Activated T-helper 17 cell treated with anti-CD3 and anti-CD28 coated beads, Interleukin-2, amount 50 U/mL, for 72 hours (primary cell): ENCODE measurements around the gene RYR3. TPM values are rescaled to one million over a fixed set of nuclear protein-coding genes. Genes with fewer than 3 reads are reported as not detected.

Source experiments
- ATAC-seq: fragments of 150-1000 bp; cut with Tn5 transposase; replicated peaks from 2 replicates; pipeline ENCODE4 v1.10.0; 2021; ENCODE audit warnings: mild to moderate bottlenecking, moderate library complexity
- H3K27ac Mint-ChIP-seq: one replicate; pipeline ENCODE4 v1.8.0; 2022; ENCODE audit warnings: mixed read lengths
- H3K27me3 Mint-ChIP-seq: one replicate; pipeline ENCODE4 v1.8.0; 2022; ENCODE audit warnings: mixed read lengths
- H3K36me3 Mint-ChIP-seq: one replicate; pipeline ENCODE4 v1.8.0; 2022; ENCODE audit warnings: low read depth, mild to moderate bottlenecking, mixed read lengths
- H3K4me1 Mint-ChIP-seq: one replicate; pipeline ENCODE4 v1.8.0; 2022; ENCODE audit warnings: mixed read lengths
- H3K4me3 Mint-ChIP-seq: one replicate; pipeline ENCODE4 v1.8.0; 2022; ENCODE audit warnings: mild to moderate bottlenecking, mixed read lengths
- H3K9me3 Mint-ChIP-seq: one replicate; pipeline ENCODE4 v1.8.0; 2022; ENCODE audit warnings: mixed read lengths
- total RNA-seq, 2 donors: library from RNA; stranded (reverse); gene quantifications; one replicate each; pipeline ENCODE4 v1.2.3, GENCODE V29; 2022

RYR3 gene
- total RNA-seq, 2 donors from 2014 or later = not detected

- Mint-ChIP-seq H3K4me3 (no peak overlapping the region), H3K9me3 (no peaks in the 10 kb centered on the region), H3K36me3 (no peaks in the 10 kb centered on the region), H3K27me3 (peaks cover 44% of the 10 kb centered on the region), H3K27ac (no peak overlapping the region), H3K4me1 (no peaks in the 10 kb centered on the region)
- no peak for ATAC-seq
Measured at GRCh38 chr15:33304924-33305323, 5.8 kb upstream of the RYR3 start.

DNA sequence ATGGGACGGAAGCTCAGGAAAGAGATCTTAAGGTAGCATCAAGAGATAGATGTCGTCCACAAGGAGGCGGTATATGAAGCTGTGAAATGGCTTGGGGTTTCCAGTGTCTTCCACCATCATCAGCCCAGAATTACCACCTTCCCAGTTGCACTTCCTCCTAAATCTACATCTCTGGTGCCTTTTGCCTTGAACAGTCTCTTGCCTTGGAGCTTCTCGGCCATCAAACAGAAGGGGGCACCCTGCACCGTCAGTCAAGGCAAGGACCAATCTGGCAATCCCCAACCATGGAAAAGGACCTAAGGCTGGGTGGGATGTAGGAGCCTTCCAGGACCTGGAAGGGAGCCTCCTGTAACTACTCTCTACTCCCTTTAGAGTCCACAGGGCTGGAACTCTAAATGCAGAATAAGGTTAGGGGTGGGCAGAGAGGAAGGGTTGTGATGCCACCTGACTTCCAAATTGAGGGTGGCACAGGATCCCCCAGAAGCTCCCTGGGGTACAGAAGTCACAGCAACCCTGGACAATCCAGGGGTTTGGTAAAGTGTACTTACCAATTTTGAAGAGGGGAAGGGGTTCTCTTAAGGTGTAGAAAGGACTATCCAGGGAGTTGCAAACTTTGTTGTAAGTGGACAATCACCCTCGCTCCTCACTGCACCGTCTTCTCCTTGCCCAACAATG lies 1.0 kb upstream of the RYR3 start:
- no peak overlapping the region for H3K27ac Mint-ChIP-seq
- no peak for ATAC-seq

DNA sequence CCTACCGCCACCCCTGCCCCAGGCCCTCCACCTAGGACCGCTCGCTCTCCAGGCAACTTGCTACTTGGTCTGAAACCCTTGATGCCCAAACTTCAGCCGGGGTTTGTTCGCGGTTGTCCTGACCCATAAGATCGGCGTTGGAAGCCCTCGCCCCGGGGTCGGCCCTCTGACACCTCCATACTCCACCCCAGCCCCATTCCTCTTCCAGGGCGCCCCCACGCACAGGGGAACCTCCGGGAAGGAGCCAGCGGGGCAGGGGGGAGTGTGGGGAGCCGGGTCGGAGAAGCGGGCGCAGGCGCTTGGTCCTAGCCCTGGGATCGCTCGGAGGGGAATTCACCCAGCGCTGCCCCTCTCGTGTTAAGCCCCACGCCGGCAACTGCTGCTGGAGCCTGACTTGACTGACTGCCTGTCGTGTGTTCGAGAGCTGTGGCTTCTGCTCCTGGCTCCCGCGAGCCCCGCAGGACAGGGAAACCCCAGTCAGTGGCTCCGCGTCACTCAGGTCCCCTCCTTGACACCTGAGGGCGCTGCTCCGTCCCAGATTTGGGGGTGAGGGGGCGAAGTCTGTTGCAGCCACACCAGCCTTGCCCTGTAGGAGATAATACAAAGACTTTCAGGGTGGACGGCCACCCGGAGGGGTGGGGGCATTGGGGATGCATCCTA lies 675 bp downstream of the RYR3 start:
- H3K4me1 Mint-ChIP-seq = no peaks in the 10 kb centered on the region
- no peaks in the 10 kb centered on the region for H3K36me3 Mint-ChIP-seq
- H3K9me3 Mint-ChIP-seq = no peaks in the 10 kb centered on the region
- ATAC-seq = no peak
- H3K27me3 Mint-ChIP-seq = peaks cover 41% of the 10 kb centered on the region
- H3K4me3 Mint-ChIP-seq = no peak overlapping the region
- H3K27ac Mint-ChIP-seq = no peak overlapping the region

More for the DNA sequence above, 1.0 kb upstream of the RYR3 start:
- Mint-ChIP-seq H3K9me3 (no peaks in the 10 kb centered on the region), H3K36me3 (no peaks in the 10 kb centered on the region), H3K4me3 (no peak overlapping the region), H3K4me1 (no peaks in the 10 kb centered on the region), H3K27me3 (peaks cover 46% of the 10 kb centered on the region)

- H3K36me3 Mint-ChIP-seq = no peaks in the 10 kb centered on the region
- no peak overlapping the region for H3K27ac Mint-ChIP-seq
- H3K9me3 Mint-ChIP-seq = no peaks in the 10 kb centered on the region
- no peak for ATAC-seq
- H3K4me1 Mint-ChIP-seq = no peaks in the 10 kb centered on the region
- peaks cover 43% of the 10 kb centered on the region for H3K27me3 Mint-ChIP-seq
- H3K4me3 Mint-ChIP-seq = no peak overlapping the region
Measured at GRCh38 chr15:33313491-33313890, 2.7 kb downstream of the RYR3 start.

DNA sequence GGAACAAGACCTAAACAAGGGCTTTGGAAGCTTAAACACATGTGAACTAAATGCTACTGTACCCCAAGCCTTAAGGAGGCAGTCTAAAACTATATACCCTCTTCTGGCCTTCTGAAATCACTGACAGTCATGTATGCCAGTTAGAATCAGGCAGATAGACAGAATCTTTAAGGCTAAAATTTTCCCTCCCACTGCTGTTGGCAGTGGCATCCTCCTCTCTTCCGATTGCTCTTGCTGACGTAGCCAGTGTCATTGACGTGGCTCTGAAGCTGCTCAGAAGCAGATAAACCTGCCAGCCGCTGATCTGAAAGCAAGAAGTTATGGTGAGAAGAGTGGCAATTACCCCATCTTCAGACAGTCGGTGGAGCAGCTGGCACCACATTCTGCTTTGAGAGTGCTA lies 3.3 kb downstream of the RYR3 start:
- Mint-ChIP-seq H3K27me3 (peaks cover 45% of the 10 kb centered on the region), H3K4me1 (no peaks in the 10 kb centered on the region), H3K36me3 (no peaks in the 10 kb centered on the region), H3K9me3 (no peaks in the 10 kb centered on the region), H3K27ac (no peak overlapping the region), H3K4me3 (no peak overlapping the region)
- ATAC-seq = no peak

DNA sequence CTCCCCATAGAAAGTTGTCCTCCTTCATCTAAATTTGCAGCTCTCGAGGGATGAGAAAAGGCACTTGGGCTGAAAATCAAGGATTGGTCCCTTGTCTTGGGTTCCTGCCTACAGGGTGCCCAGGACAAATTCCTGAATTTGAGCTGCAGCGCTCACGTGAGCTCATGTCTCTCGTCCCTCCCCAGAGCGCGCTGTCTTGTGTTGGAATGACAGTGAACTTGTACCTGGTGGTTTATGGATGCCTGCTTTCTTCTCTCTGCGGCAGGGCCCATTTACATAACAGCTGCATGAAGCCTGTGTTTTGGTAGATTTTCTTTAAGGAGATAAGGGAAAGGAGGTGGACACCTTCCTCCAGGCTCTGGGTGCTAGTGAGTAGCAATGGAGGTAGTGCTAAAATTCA lies 4.3 kb downstream of the RYR3 start:
- Mint-ChIP-seq H3K9me3 (no peaks in the 10 kb centered on the region), H3K27me3 (peaks cover 36% of the 10 kb centered on the region), H3K27ac (no peak overlapping the region), H3K4me3 (no peak overlapping the region), H3K4me1 (no peaks in the 10 kb centered on the region), H3K36me3 (no peaks in the 10 kb centered on the region)
- no peak for ATAC-seq

DNA sequence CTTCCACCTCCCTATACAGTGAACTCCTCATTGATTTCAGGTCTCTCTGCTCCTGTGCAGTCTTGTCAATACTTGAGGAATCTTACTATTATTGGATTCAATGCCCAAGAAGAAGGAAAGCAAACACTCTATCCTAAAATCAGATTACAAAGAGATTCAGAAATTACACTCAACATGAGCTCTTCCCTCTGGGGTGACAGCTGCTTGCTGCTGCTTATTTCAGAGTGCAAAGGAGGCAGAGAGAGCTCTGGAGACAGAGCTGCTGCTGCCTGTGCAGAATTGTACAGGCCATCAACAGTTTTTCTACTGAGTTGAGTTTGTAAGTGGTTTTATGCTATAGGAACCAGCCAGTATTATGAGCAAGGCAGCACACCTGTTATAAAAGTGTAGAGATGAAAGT lies 7.1 kb downstream of the RYR3 start:
- no peaks in the 10 kb centered on the region for H3K4me1 Mint-ChIP-seq
- no peak for ATAC-seq
- no peaks in the 10 kb centered on the region for H3K36me3 Mint-ChIP-seq
- H3K9me3 Mint-ChIP-seq = no peaks in the 10 kb centered on the region
- H3K27me3 Mint-ChIP-seq = peaks cover 24% of the 10 kb centered on the region
- no peak overlapping the region for H3K4me3 Mint-ChIP-seq
- no peak overlapping the region for H3K27ac Mint-ChIP-seq

GRCh38 chr15:33320017-33320416 lies 9.2 kb downstream of the RYR3 start:
- Mint-ChIP-seq H3K4me3 (no peak overlapping the region), H3K27me3 (peaks cover 23% of the 10 kb centered on the region), H3K4me1 (no peaks in the 10 kb centered on the region), H3K9me3 (no peaks in the 10 kb centered on the region), H3K27ac (no peak overlapping the region), H3K36me3 (no peaks in the 10 kb centered on the region)
- ATAC-seq = no peak

- no peaks in the 10 kb centered on the region for H3K9me3 Mint-ChIP-seq
- H3K4me1 Mint-ChIP-seq = no peaks in the 10 kb centered on the region
- H3K27me3 Mint-ChIP-seq = peaks cover 27% of the 10 kb centered on the region
- H3K4me3 Mint-ChIP-seq = no peak overlapping the region
- no peak for ATAC-seq
- H3K36me3 Mint-ChIP-seq = no peaks in the 10 kb centered on the region
- H3K27ac Mint-ChIP-seq = no peak overlapping the region
Measured at GRCh38 chr15:33322091-33322490, 11.3 kb downstream of the RYR3 start.

DNA sequence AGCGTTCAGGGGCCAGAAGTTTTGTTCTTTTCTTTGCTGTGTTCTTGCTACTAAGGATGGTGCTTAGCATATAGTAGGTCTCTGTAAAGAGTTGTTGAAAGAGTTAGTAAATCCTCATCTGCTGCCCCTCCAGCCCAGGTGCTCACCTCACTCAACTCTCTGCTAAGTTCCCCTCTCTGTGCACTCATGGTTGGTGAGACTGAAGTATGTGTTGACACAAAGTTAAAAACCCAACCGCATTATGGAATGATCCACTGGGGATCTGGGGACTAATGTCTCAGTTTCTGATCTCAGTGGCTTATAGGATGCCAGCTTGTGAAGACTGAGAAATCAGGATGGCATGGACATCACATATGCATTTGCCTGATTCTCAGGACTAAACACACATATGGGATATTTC lies 13.8 kb downstream of the RYR3 start:
- Mint-ChIP-seq H3K27ac (no peak overlapping the region), H3K27me3 (peaks cover 34% of the 10 kb centered on the region), H3K4me1 (no peaks in the 10 kb centered on the region), H3K36me3 (no peaks in the 10 kb centered on the region), H3K4me3 (no peak overlapping the region), H3K9me3 (no peaks in the 10 kb centered on the region)
- no peak for ATAC-seq

- ATAC-seq = no peak
- H3K27ac Mint-ChIP-seq = no peak overlapping the region
- H3K9me3 Mint-ChIP-seq = no peaks in the 10 kb centered on the region
- H3K4me3 Mint-ChIP-seq = no peak overlapping the region
- H3K27me3 Mint-ChIP-seq = peaks cover 47% of the 10 kb centered on the region
- H3K36me3 Mint-ChIP-seq = no peaks in the 10 kb centered on the region
- H3K4me1 Mint-ChIP-seq = no peaks in the 10 kb centered on the region
Measured at GRCh38 chr15:33326908-33327307, 16.1 kb downstream of the RYR3 start.

DNA sequence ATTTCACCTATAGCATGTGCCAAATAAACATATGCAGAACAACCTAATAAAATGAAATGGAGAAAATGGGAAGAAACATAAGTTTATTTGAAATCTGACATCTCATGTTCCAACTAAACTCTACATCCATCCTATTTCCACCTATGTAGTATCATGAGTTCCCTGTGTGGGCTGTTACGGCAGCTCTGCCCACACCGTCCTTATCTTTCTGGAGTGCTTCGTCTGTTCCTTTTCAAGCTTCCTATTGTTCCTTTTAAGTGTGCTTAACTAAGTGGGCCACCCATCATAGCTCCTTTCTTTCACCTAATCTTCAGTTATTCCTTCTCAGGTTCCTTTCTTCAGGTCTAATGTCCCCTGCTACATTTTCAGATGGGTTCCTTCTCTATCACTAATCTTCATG lies 17.3 kb downstream of the RYR3 start:
- no peaks in the 10 kb centered on the region for H3K36me3 Mint-ChIP-seq
- H3K9me3 Mint-ChIP-seq = no peaks in the 10 kb centered on the region
- H3K27ac Mint-ChIP-seq = no peak overlapping the region
- H3K4me1 Mint-ChIP-seq = no peaks in the 10 kb centered on the region
- no peak for ATAC-seq
- H3K27me3 Mint-ChIP-seq = peaks cover 43% of the 10 kb centered on the region
- H3K4me3 Mint-ChIP-seq = no peak overlapping the region

- ATAC-seq = no peak
- Mint-ChIP-seq H3K27me3 (peaks cover 47% of the 10 kb centered on the region), H3K9me3 (no peaks in the 10 kb centered on the region), H3K4me1 (no peaks in the 10 kb centered on the region), H3K36me3 (no peaks in the 10 kb centered on the region), H3K27ac (no peak overlapping the region), H3K4me3 (no peak overlapping the region)
Measured at GRCh38 chr15:33329457-33329856, 18.7 kb downstream of the RYR3 start.

DNA sequence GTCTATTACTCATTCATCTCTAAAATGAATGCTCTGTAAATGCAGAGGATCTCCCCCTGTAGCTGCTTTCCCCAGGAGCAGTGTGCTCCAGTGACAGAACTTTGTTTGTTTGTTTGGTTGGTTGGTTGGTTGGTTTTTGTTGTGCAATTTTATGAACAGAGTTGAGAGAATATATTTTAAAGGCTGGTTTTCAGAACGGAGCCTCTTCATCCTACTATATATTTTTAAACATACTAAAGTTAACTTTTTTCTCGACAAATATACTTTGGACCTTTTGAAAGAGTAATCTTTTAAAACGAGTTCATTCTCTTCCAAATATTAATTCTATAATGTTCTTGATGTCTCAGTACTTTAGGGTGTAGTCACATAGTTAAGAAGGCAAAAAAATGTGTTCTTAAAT lies 20.2 kb downstream of the RYR3 start:
- Mint-ChIP-seq H3K4me1 (no peaks in the 10 kb centered on the region), H3K27ac (no peak overlapping the region), H3K36me3 (no peaks in the 10 kb centered on the region), H3K27me3 (peaks cover 47% of the 10 kb centered on the region), H3K4me3 (no peak overlapping the region), H3K9me3 (no peaks in the 10 kb centered on the region)
- ATAC-seq = no peak

DNA sequence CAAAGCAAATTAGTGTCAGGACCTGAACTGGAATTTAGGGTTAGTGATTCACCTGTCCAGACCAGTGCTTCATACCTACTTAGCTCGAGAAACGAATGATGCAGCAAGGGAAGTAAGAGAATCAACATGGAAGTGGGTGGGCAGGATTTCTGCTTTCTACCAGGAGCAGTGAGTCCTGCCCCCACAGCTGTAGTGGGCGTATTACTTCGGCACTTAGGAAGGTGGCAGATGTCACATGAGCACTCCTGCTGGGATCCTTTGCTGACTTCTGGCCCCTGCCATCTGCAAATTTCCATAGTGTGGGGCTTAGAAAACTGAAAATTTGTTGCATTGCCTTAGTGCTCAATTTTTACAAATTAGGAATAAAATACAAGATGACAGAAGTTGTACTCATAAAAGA lies 31.2 kb downstream of the RYR3 start:
- H3K4me3 Mint-ChIP-seq = no peak overlapping the region
- no peak for ATAC-seq
- no peaks in the 10 kb centered on the region for H3K36me3 Mint-ChIP-seq
- no peak overlapping the region for H3K27ac Mint-ChIP-seq
- H3K27me3 Mint-ChIP-seq = peaks cover 12% of the 10 kb centered on the region
- no peaks in the 10 kb centered on the region for H3K4me1 Mint-ChIP-seq
- peaks cover 5% of the 10 kb centered on the region for H3K9me3 Mint-ChIP-seq
